HEK293 (cell line): ENCODE results near the gene LDLRAD3.

Experiments
- CTCF ChIP-seq: fragments of 450-650 bp; formaldehyde crosslinking; IDR thresholded peaks from 2 replicates; pipeline ENCODE4 v1.5.1; 2016; ENCODE audit warnings: missing biosample characterization, missing genetic modification characterization
- FEZF1 ChIP-seq: fragments of 450-650 bp; formaldehyde crosslinking; IDR thresholded peaks from 2 replicates; pipeline ENCODE4 v1.5.1; 2016; ENCODE audit warnings: missing biosample characterization, missing genetic modification characterization
- ZNF513 ChIP-seq: fragments of 450-650 bp; IDR thresholded peaks from 2 replicates; pipeline ENCODE4 v1.5.1; 2018; ENCODE audit warnings: missing biosample characterization, missing genetic modification characterization
- ZNF677 ChIP-seq: fragments of 450-650 bp; IDR thresholded peaks from 2 replicates; pipeline ENCODE4 v1.5.0; 2018; ENCODE audit warnings: missing biosample characterization, mild to moderate bottlenecking, missing genetic modification characterization, moderate library complexity
- TF ChIP-seq, protein P1 (sequence below): fragments of 450-650 bp; formaldehyde crosslinking; optimal IDR thresholded peaks from 2 replicates; pipeline ENCODE3; 2016; ENCODE audit warnings: missing biosample characterization, mild to moderate bottlenecking, missing genetic modification characterization
- TF ChIP-seq, protein P2 (sequence below): fragments of 450-650 bp; formaldehyde crosslinking; IDR thresholded peaks from 2 replicates; pipeline ENCODE4 v1.5.1; 2016; ENCODE audit warnings: missing biosample characterization, missing genetic modification characterization

- TF ChIP-seq, protein P1, sequence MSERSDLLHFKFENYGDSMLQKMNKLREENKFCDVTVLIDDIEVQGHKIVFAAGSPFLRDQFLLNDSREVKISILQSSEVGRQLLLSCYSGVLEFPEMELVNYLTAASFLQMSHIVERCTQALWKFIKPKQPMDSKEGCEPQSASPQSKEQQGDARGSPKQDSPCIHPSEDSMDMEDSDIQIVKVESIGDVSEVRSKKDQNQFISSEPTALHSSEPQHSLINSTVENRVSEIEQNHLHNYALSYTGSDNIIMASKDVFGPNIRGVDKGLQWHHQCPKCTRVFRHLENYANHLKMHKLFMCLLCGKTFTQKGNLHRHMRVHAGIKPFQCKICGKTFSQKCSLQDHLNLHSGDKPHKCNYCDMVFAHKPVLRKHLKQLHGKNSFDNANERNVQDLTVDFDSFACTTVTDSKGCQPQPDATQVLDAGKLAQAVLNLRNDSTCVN (tag by site-specific recombination), result no peak
- TF ChIP-seq FEZF1 (no peak), ZNF513 (tag by site-specific recombination) (no peak), CTCF (tag by site-specific recombination) (no peak), ZNF677 (tag by site-specific recombination) (no peak)
- TF ChIP-seq, protein P2, sequence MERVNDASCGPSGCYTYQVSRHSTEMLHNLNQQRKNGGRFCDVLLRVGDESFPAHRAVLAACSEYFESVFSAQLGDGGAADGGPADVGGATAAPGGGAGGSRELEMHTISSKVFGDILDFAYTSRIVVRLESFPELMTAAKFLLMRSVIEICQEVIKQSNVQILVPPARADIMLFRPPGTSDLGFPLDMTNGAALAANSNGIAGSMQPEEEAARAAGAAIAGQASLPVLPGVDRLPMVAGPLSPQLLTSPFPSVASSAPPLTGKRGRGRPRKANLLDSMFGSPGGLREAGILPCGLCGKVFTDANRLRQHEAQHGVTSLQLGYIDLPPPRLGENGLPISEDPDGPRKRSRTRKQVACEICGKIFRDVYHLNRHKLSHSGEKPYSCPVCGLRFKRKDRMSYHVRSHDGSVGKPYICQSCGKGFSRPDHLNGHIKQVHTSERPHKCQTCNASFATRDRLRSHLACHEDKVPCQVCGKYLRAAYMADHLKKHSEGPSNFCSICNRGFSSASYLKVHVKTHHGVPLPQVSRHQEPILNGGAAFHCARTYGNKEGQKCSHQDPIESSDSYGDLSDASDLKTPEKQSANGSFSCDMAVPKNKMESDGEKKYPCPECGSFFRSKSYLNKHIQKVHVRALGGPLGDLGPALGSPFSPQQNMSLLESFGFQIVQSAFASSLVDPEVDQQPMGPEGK, result no peak
Measured at GRCh38 chr11:36115378-36115801, 171.5 kb downstream of the LDLRAD3 start.
